Loucy (cell line): ENCODE results near the gene SUGP2.

Source experiments
- H2AFZ ChIP-seq: fragments of 200-600 bp; sonication (generic); 2 replicates; pipeline ENCODE4 v1.6.0; 2016; ENCODE audit warnings: antibody characterized with exemption, mild to moderate bottlenecking, low read length, moderate library complexity
- H3F3A ChIP-seq: fragments of 200-600 bp; 2 replicates; pipeline ENCODE4 v1.6.0; 2016; ENCODE audit warnings: antibody characterized with exemption, low read depth, mild to moderate bottlenecking
- H3K27me3 ChIP-seq: fragments of 200-600 bp; sonication (generic); 2 replicates; pipeline ENCODE4 v1.6.1; 2014; ENCODE audit warnings: low read length, mild to moderate bottlenecking; ENCODE audit not compliant: insufficient read depth, poor library complexity, severe bottlenecking
- H3K36me3 ChIP-seq: fragments of 200-600 bp; sonication (generic); 2 replicates; pipeline ENCODE4 v1.6.1; 2016; ENCODE audit warnings: low read length; ENCODE audit not compliant: insufficient read depth
- H3K4me1 ChIP-seq: fragments of 200-600 bp; sonication (generic); 2 replicates; pipeline ENCODE4 v1.5.1; 2014; ENCODE audit warnings: low read length, mild to moderate bottlenecking; ENCODE audit not compliant: insufficient read depth, poor library complexity, severe bottlenecking
- H3K4me2 ChIP-seq: fragments of 200-600 bp; sonication (generic); 2 replicates; pipeline ENCODE4 v1.6.0; 2014; ENCODE audit warnings: antibody characterized with exemption, low read length, low read depth, mild to moderate bottlenecking; ENCODE audit not compliant: poor library complexity, severe bottlenecking
- H3K4me3 ChIP-seq: fragments of 200-600 bp; sonication (generic); 2 replicates; pipeline ENCODE4 v1.5.1; 2014; ENCODE audit warnings: low read length, mild to moderate bottlenecking, mixed read lengths; ENCODE audit not compliant: poor library complexity, severe bottlenecking
- H3K79me2 ChIP-seq: fragments of 200-600 bp; sonication (generic); 2 replicates; pipeline ENCODE4 v1.6.1; 2014; ENCODE audit warnings: low read length; ENCODE audit not compliant: insufficient read depth
- H3K9ac ChIP-seq: fragments of 200-600 bp; sonication (generic); 2 replicates; pipeline ENCODE4 v1.6.0; 2014; ENCODE audit warnings: mild to moderate bottlenecking, low read depth, low read length, moderate library complexity; ENCODE audit not compliant: poor library complexity, severe bottlenecking
- H3K9me2 ChIP-seq: fragments of 200-600 bp; sonication (generic); replicated peaks from 2 replicates; pipeline ENCODE4 v1.6.1; 2016; ENCODE audit warnings: low read depth, low read length, mixed read lengths
- H3K9me3 ChIP-seq: fragments of 200-600 bp; sonication (generic); 2 replicates; pipeline ENCODE4 v1.6.1; 2014; ENCODE audit warnings: mild to moderate bottlenecking, antibody characterized with exemption, low read length, low read depth; ENCODE audit not compliant: insufficient read depth
- H4K20me1 ChIP-seq: fragments of 200-600 bp; sonication (generic); 2 replicates; pipeline ENCODE4 v1.6.0; 2014; ENCODE audit warnings: antibody characterized with exemption, low read length, mild to moderate bottlenecking; ENCODE audit not compliant: insufficient read depth, poor library complexity, severe bottlenecking
- CTCF ChIP-seq: fragments of 200-600 bp; sonication (generic); conservative IDR thresholded peaks from 2 replicates; pipeline ENCODE4 v1.5.1; 2014; ENCODE audit warnings: mild to moderate bottlenecking, antibody characterized with exemption, low read length
- EZH2phosphoT487 ChIP-seq: fragments of 200-600 bp; IDR thresholded peaks from 2 replicates; pipeline ENCODE4 v1.6.1; 2018; ENCODE audit warnings: antibody characterized with exemption, mild to moderate bottlenecking, moderate library complexity, borderline replicate concordance

The SUGP2 gene

DNA sequence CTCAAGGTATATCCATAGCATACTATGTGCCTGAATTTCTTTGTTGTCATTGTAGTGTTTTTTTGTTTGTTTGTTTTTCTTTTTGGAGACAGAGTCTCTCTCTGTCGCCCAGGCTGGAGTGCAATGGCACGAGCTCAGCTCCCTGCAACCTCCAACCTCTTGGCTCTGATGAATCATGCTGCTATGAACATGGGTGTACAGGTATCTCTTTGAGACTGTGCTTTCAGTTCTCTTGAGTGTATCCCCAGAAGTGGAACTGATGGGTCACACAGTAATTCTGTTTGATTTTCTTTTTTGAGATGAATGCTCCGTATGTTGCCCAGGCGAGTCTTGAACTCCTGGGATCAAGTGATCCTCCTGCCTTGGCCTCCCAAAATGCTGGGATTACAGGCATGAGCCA is 16.8 kb upstream of the SUGP2 start:
- Histone ChIP-seq H3K4me1 (no peaks in the 10 kb centered on the region), H3K27me3 (no peaks in the 10 kb centered on the region), H3K9me2 (no peaks in the 10 kb centered on the region), H3K4me3 (no peak overlapping the region), H3F3A (no peaks in the 10 kb centered on the region), H3K9me3 (no peaks in the 10 kb centered on the region), H4K20me1 (no peaks in the 10 kb centered on the region), H3K36me3 (peaks cover 27% of the 10 kb centered on the region; the same call in 1 of the 2 replicates), H3K4me2 (no peak overlapping the region), H3K79me2 (no peaks in the 10 kb centered on the region), H3K9ac (no peak overlapping the region), H2AFZ (no peak overlapping the region)
- no peak for TF ChIP-seq CTCF
- TF ChIP-seq EZH2phosphoT487 = no peak

DNA sequence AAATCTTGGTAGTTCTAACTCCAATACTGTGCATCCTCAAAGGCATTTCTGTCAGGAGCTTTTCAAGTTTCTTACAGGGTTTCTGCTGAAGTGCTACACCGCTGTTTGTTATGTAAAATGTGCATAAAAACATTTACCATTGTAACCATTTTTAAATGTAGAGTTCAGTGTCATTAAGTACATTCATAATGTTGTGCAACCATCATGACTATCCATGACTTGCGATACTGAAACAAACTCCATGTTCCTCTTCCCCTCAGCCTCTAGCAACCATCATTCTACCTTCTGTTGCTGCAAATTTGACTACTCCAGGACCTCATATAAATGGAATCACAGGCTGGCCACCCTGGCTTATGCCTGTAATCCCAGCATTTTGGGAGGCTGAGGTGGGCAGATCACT is 16.1 kb upstream of the SUGP2 start:
- H4K20me1 ChIP-seq = no peaks in the 10 kb centered on the region
- no peaks in the 10 kb centered on the region for H3K27me3 ChIP-seq
- H3K9me3 ChIP-seq = no peaks in the 10 kb centered on the region
- no peaks in the 10 kb centered on the region for H3K79me2 ChIP-seq
- H3K9me2 ChIP-seq = no peaks in the 10 kb centered on the region
- no peak overlapping the region for H3K4me2 ChIP-seq
- no peaks in the 10 kb centered on the region for H3F3A ChIP-seq
- H2AFZ ChIP-seq = no peak overlapping the region
- H3K4me3 ChIP-seq = no peak overlapping the region
- H3K4me1 ChIP-seq = no peaks in the 10 kb centered on the region
- TF ChIP-seq EZH2phosphoT487 (no peak), CTCF (no peak)
- peaks cover 23% of the 10 kb centered on the region; the same call in 1 of the 2 replicates for H3K36me3 ChIP-seq
- H3K9ac ChIP-seq = no peak overlapping the region

DNA sequence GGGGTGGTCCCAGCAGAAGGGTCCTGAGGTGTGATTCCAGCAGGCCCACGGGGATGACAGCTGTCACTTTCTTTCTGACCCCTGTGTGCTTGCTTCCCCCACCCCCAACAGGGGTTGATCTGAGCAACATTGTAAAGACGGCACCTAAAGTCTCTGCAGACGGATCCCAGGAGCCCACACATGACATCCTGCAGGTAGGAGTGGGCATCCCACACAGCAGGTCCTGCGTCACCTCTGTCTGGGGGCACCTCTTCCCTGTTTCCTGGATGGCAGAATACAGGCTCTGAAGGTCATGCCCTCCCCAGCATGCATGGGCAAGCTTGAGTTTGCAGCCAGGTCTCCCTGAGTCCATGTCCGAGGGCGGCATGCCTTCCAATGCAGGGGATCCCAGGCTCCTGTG is 10.6 kb upstream of the SUGP2 start:
- Histone ChIP-seq H3K79me2 (peaks cover 11% of the 10 kb centered on the region; the same call in 1 of the 2 replicates), H3K9me2 (no peaks in the 10 kb centered on the region), H3K9ac (no peak overlapping the region), H3F3A (no peaks in the 10 kb centered on the region), H3K4me2 (no peak overlapping the region), H3K36me3 (peaks cover 18% of the 10 kb centered on the region; the same call in 1 of the 2 replicates), H3K4me1 (no peaks in the 10 kb centered on the region), H2AFZ (no peak overlapping the region), H4K20me1 (no peaks in the 10 kb centered on the region), H3K27me3 (no peaks in the 10 kb centered on the region), H3K9me3 (no peaks in the 10 kb centered on the region), H3K4me3 (no peak overlapping the region)
- TF ChIP-seq EZH2phosphoT487 = no peak
- TF ChIP-seq CTCF = no peak
